CD4-positive, alpha-beta T cell treated with Interleukin-4 for 4 hours (primary cell): ENCODE results near the gene KANK3.
"Not testable (repeated sequence)": the region's sequence is repeated elsewhere in the genome, so short reads cannot be mapped to it uniquely, and the experiment has no call there.

ENCODE experiments used
- DNase-seq: peaks from one replicate; pipeline ENCODE4 v3.0.0-alpha.2; 2020

The KANK3 gene

GRCh38 chr19:8314981-8315640 lies 28.0 kb downstream of the KANK3 start:
- not testable (repeated sequence) for DNase-seq

GRCh38 chr19:8311461-8312260 lies 31.4 kb downstream of the KANK3 start:
- DNase-seq, result no peak

GRCh38 chr19:8310342-8311055 lies 32.6 kb downstream of the KANK3 start:
- DNase-seq, result no peak

GRCh38 chr19:8308891-8309291 lies 34.2 kb downstream of the KANK3 start:
- DNase-seq, result no peak

- DNase-seq, result peak; percentile 80
Measured at GRCh38 chr19:8307965-8308866, 34.8 kb downstream of the KANK3 start, which contains the start of gene CD320. TSS of gene CD320 (minus strand) at chr19:8308358. CDS start at chr19:8308290, 68 bp downstream.

GRCh38 chr19:8307400-8307964 lies 35.6 kb downstream of the KANK3 start:
- DNase-seq, result no peak

- DNase-seq, result no peak
Measured at GRCh38 chr19:8306235-8307054, 36.6 kb downstream of the KANK3 start.

- no peak for DNase-seq
Measured at GRCh38 chr19:8305798-8306197, 37.3 kb downstream of the KANK3 start.

- no peak for DNase-seq
Measured at GRCh38 chr19:8304841-8305621, 38.0 kb downstream of the KANK3 start.

GRCh38 chr19:8302734-8303133 lies 40.3 kb downstream of the KANK3 start:
- DNase-seq, result no peak

- no peak for DNase-seq
Measured at GRCh38 chr19:8302357-8302691, 40.7 kb downstream of the KANK3 start.

GRCh38 chr19:8291337-8291736 lies 51.7 kb downstream of the KANK3 start:
- DNase-seq, result not testable (repeated sequence)

- not testable (repeated sequence) for DNase-seq
Measured at GRCh38 chr19:8276508-8276907, 66.6 kb downstream of the KANK3 start.
